Kidney (tissue), 14 donors: Measurements from ENCODE around the gene ARPC2. TPM values are rescaled to one million over a fixed set of nuclear protein-coding genes. Genes with fewer than 3 reads are reported as not detected.

Experiments used
- DNase-seq, 5 donors: peaks; one replicate each; pipeline ENCODE4 v3.0.0-alpha.2; 2013 to 2020
- FAIRE-seq: peaks from 2 replicates; lab custom pipeline; 2012; peaks lifted over from hg19 to GRCh38; lab: Jason Lieb, UNC
- H3K27ac ChIP-seq, 2 donors: one replicate each; pipeline ENCODE4 v1.7.0; 2013; ENCODE audit warnings: low read depth in 2 of 2, low read length in 2 of 2, inconsistent platforms in 1 of 2
- H3K27me3 ChIP-seq: one replicate; pipeline ENCODE4 v1.7.1; 2013; ENCODE audit warnings: low read length, inconsistent platforms; ENCODE audit not compliant: control insufficient read depth, insufficient read depth
- H3K36me3 ChIP-seq, 3 donors: one replicate each; pipeline versions ENCODE4 v1.7.0 to v1.7.1; 2013; ENCODE audit warnings: low read length in 3 of 3, control low read depth in 1 of 3, inconsistent platforms in 1 of 3; ENCODE audit not compliant: insufficient read depth in 3 of 3, control insufficient read depth in 2 of 3
- H3K4me1 ChIP-seq, 3 donors: one replicate each; pipeline versions ENCODE4 v1.7.0 to v1.7.1; 2013; ENCODE audit warnings: low read length in 3 of 3, inconsistent platforms in 1 of 3, low read depth in 1 of 3; ENCODE audit not compliant: control insufficient read depth in 2 of 3, insufficient read depth in 2 of 3
- H3K4me3 ChIP-seq, 3 donors: one replicate each; pipeline versions ENCODE4 v1.7.0 to v1.8.1; 2013; ENCODE audit warnings: low read length in 3 of 3, control low read depth in 1 of 3, inconsistent platforms in 1 of 3
- H3K9ac ChIP-seq, 3 donors: one replicate each; pipeline versions ENCODE4 v1.7.0 to v1.7.1; 2013; ENCODE audit warnings: low read length in 3 of 3, control low read depth in 1 of 3, inconsistent platforms in 1 of 3
- H3K9me3 ChIP-seq, 3 donors: one replicate each; pipeline versions ENCODE4 v1.7.0 to v1.7.1; 2013; ENCODE audit warnings: low read length in 3 of 3, control low read depth in 1 of 3, inconsistent platforms in 1 of 3; ENCODE audit not compliant: control insufficient read depth in 2 of 3, insufficient read depth in 1 of 3
- intact Hi-C: fragments of 100-400 bp; cut with DNase I; formaldehyde crosslinking; loops from one replicate; pipeline ENCODE4 v1.11.1; 2022
- polyA plus RNA-seq: library from polyadenylated mRNA; stranded (reverse); fragments of 350-450 nt; fragmentation: Illumina TruSeq; extraction: RNeasy Lipid Tissue Mini Kit (QIAGEN cat#74804); gene quantifications from one replicate; pipeline ENCODE4 v1.2.3, GENCODE V29; 2014; ENCODE audit warnings: low read depth, low replicate concordance; ENCODE audit not compliant: insufficient read depth
- total RNA-seq: library from RNA; stranded (reverse); fragmentation: NEBNext Ultra II Directional; extraction: Animal tissue kit (Norgen Biotek cat#: 25700); gene quantifications from one replicate; pipeline ENCODE4 v1.2.1, GENCODE V29; 2021
- TF ChIP-seq, protein P1 (sequence below): IDR thresholded peaks from 3 replicates; pipeline ENCODE4 v1.5.1; 2012; ENCODE audit warnings: mild to moderate bottlenecking, moderate library complexity, borderline replicate concordance; ENCODE audit not compliant: insufficient read depth; ENCODE audit errors: extremely low read depth
- donor health status: control.
- donor health status: control.
- donor health status: control.
- donor health status: control.
- donor health status: control.
- donor health status: DM: yes; HTN: yes; CAD: no.
- donor health status: Normal renal cell carcinoma (clear cell type).

ARPC2 gene
- total and polyA plus RNA-seq, 2 donors from 2014 or later = 195 to 252 TPM

DNA sequence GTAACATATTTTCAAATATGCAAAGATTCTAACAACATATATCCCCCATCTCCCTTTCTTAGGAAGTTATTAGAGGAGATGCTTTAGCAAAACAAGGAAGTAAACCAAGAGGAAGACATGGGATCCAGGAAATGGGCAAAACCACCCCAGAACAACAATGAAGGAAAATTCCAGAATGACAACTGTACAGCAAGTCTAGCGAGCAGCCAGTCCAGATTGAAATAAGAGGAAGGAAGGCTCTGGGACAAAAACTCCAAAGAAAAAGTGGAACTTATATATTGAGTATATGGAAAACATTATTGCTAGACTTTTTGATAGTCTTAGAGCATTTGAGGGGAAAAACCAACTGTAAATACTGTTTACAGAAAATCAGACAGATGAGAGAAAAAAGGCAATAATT lies 2.9 kb upstream of the ARPC2 start:
- no peaks in the 10 kb centered on the region for H3K36me3 ChIP-seq
- intact Hi-C loops = no loop called here
- no peak overlapping the region for H3K4me3 ChIP-seq
- H3K4me1 ChIP-seq = peaks cover 0 to 5% (median 3%) of the 10 kb centered on the region in 3 donors
- no peak for DNase-seq
- no peak for FAIRE-seq
- H3K27me3 ChIP-seq = no peaks in the 10 kb centered on the region
- no peaks in the 10 kb centered on the region for H3K9me3 ChIP-seq
- H3K27ac ChIP-seq = no peak overlapping the region
- TF ChIP-seq, protein P1, sequence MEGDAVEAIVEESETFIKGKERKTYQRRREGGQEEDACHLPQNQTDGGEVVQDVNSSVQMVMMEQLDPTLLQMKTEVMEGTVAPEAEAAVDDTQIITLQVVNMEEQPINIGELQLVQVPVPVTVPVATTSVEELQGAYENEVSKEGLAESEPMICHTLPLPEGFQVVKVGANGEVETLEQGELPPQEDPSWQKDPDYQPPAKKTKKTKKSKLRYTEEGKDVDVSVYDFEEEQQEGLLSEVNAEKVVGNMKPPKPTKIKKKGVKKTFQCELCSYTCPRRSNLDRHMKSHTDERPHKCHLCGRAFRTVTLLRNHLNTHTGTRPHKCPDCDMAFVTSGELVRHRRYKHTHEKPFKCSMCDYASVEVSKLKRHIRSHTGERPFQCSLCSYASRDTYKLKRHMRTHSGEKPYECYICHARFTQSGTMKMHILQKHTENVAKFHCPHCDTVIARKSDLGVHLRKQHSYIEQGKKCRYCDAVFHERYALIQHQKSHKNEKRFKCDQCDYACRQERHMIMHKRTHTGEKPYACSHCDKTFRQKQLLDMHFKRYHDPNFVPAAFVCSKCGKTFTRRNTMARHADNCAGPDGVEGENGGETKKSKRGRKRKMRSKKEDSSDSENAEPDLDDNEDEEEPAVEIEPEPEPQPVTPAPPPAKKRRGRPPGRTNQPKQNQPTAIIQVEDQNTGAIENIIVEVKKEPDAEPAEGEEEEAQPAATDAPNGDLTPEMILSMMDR = no peak
- H3K9ac ChIP-seq = no peak overlapping the region

GRCh38 chr2:218216336-218216673 lies 684 bp upstream of the ARPC2 start:
- H3K27me3 ChIP-seq = no peaks in the 10 kb centered on the region
- H3K9me3 ChIP-seq = no peaks in the 10 kb centered on the region
- FAIRE-seq = no peak
- DNase-seq = peak in 2 of 5 donors; percentile 66 to 73
- TF ChIP-seq, protein P1 = no peak
- H3K4me1 ChIP-seq = peaks cover 0 to 6% (median 3%) of the 10 kb centered on the region in 3 donors
- peak overlapping the region; percentile 94 to 99 (median 97) for H3K4me3 ChIP-seq
- peak overlapping the region; percentile 86 to 98 for H3K27ac ChIP-seq
- intact Hi-C loops = no loop called here
- H3K36me3 ChIP-seq = no peaks in the 10 kb centered on the region
- peak overlapping the region; percentile 91 to 93 (median 93) for H3K9ac ChIP-seq

DNA sequence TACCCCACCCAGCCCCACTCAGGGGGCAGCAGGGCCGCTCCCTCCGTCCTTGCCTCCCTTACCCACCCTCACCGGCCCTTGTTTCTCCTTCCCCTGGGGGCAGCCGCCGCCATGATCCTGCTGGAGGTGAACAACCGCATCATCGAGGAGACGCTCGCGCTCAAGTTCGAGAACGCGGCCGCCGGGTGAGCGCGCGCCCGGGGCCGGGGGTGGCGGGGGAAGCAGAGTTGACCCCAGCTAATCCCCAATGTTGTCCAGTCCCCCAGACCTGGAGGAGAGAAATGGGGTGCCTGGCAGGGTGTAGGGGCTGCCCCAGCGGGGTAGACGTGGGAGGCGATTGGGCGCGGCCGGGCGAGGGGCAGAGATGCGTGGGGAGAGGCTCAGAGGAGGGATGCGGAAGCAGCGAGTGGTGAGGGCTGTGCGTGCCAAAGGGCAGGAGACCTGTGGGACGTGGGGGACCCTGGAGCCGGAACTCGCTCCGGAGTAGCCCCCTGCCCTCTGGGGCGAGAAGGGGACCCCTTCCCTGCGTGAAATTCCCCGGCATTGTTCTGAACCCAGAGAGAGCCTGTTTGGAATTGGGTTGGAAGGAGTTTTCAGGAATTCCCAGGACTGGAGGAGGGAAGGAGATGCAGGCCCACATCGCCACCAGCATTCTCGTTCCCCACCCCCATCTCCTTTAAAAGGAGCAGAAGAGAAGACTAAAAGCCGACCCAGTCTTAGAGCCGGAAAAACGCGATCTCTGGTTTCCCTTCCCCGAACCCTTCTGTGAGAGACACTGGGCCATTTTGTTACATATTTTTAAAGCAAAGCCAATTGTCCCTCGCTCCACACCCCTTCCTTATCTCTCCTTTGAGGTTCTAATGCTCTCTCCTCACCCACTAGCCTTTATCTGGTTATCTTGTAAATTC lies 625 bp downstream of the ARPC2 start:
- Histone ChIP-seq H3K27me3 (no peaks in the 10 kb centered on the region), H3K36me3 (no peaks in the 10 kb centered on the region), H3K4me1 (peaks cover 0 to 9% (median 6%) of the 10 kb centered on the region in 3 donors), H3K9me3 (no peaks in the 10 kb centered on the region), H3K27ac (peak overlapping the region; percentile 86 to 94), H3K9ac (peak overlapping the region; percentile 62 to 91 (median 89)), H3K4me3 (peak overlapping the region; percentile 67 to 91 (median 78))
- intact Hi-C loops = no loop called here
- TF ChIP-seq, protein P1 = no peak
- DNase-seq (peak; percentile 40 to 89 (median 60)), FAIRE-seq (no peak)
